IMR-90 (cell line): ENCODE measurements around the gene PRKCE.

Experiments
- CTCF ChIP-seq: conservative IDR thresholded peaks from 2 replicates; pipeline ENCODE4 v1.5.1; 2012; ENCODE audit warnings: mild to moderate bottlenecking, low read depth, low read length, improper control_type of control experiment
- FOS ChIP-seq: fragments of 150-350 bp; IDR thresholded peaks from 2 replicates; pipeline ENCODE4 v1.6.1; 2016; ENCODE audit warnings: low read depth, low read length
- POLR2A ChIP-seq: IDR thresholded peaks from 2 replicates; pipeline ENCODE4 v1.6.1; 2012; ENCODE audit warnings: mild to moderate bottlenecking, low read depth, low read length

GRCh38 chr2:45993476-45993991 lies 342.1 kb downstream of the PRKCE start:
- peak; percentile 85 for TF ChIP-seq CTCF
- TF ChIP-seq FOS: no peak
- no peak for TF ChIP-seq POLR2A
